HCT116 (cell line): ENCODE results near the gene SNX1. TPM values are rescaled to one million over a fixed set of nuclear protein-coding genes. Genes with fewer than 3 reads are reported as not detected.

Source experiments
- ATAC-seq: fragments of 200-7000 bp; cut with Tn5 transposase; 2 replicates; pipeline ENCODE4 v1.9.1; 2020; ENCODE audit warnings: mild to moderate bottlenecking, moderate library complexity
- BruUV-seq: library from RNA; stranded (reverse); fragments of 400-500 nt; replicated peaks from 2 replicates; lab custom pipeline; 2021; lab: Mats Ljungman, UMichigan
- CTCF ChIA-PET: fragments of 300-600 bp; sonication (Branson Sonifier 250); formaldehyde crosslinking; loops from one replicate; lab custom pipeline; 2021; ENCODE audit warnings: antibody characterized with exemption; lab: Charles Lee
- POLR2A ChIA-PET: fragments of 300-600, 350-600 bp; sonication (Branson Sonifier 250); formaldehyde crosslinking; loops from one replicate; lab custom pipeline; 2021; ENCODE audit warnings: antibody characterized with exemption; lab: Charles Lee
- RAD21 ChIA-PET, 2 experiments: fragments of 300-600 bp; sonication (Branson Sonifier 250); formaldehyde crosslinking; loops; one replicate each; lab custom pipeline; 2023; ENCODE audit warnings: low total read pairs in 2 of 2; ENCODE audit not compliant: uncharacterized antibody in 2 of 2, unreplicated experiment in 2 of 2, low non-redundant PET in 1 of 2; lab: Charles Lee
- DNase-seq: peaks from one replicate; pipeline ENCODE4 v3.0.0-alpha.2; 2010; ENCODE audit warnings: low read depth, low spot score
- H2AFZ ChIP-seq: fragments of 200-600 bp; shearing (Covaris generic), sonication (generic); 2 replicates; pipeline ENCODE4 v1.6.1; 2017; ENCODE audit warnings: low read depth, mixed run types, mixed read lengths, antibody characterized with exemption, low read length; ENCODE audit not compliant: poor library complexity, severe bottlenecking
- H3K27ac ChIP-seq: 2 replicates; pipeline ENCODE4 v1.5.1; 2012; ENCODE audit warnings: low read depth, low read length
- H3K27me3 ChIP-seq: fragments of 200-600 bp; sonication (generic); 2 replicates; pipeline ENCODE4 v1.6.1; 2016; ENCODE audit warnings: mixed run types, low read length, mixed read lengths; ENCODE audit not compliant: insufficient read depth
- H3K36me3 ChIP-seq, 2 experiments: fragments of 200-500 bp in 1 of 2; fragments of 200-600 bp in 1 of 2; sonication (Bioruptor generic) in 1 of 2; sonication (generic) in 1 of 2; 2 replicates each; pipeline versions ENCODE4 v1.5.1 to v1.6.1; 2014 to 2016; ENCODE audit warnings: low read length in 2 of 2, inconsistent platforms in 1 of 2, mixed read lengths in 1 of 2, mixed run types in 1 of 2; ENCODE audit not compliant: insufficient read depth in 2 of 2, control insufficient read depth in 1 of 2
- H3K4me1 ChIP-seq, 2 experiments: fragments of 200-600 bp in 1 of 2; sonication (generic) in 1 of 2; 2 replicates each; pipeline versions ENCODE4 v1.5.1 to v1.6.1; 2012 to 2017; ENCODE audit warnings: low read length in 2 of 2, inconsistent platforms in 1 of 2, mild to moderate bottlenecking in 1 of 2, mixed read lengths in 1 of 2, mixed run types in 1 of 2, moderate library complexity in 1 of 2; ENCODE audit not compliant: insufficient read depth in 2 of 2, control insufficient read depth in 1 of 2
- H3K4me2 ChIP-seq: fragments of 200-600 bp; sonication (generic); 2 replicates; pipeline ENCODE4 v1.6.1; 2017; ENCODE audit warnings: mixed run types, low read length, mixed read lengths
- H3K4me3 ChIP-seq, 2 experiments: fragments of 200-600 bp in 1 of 2; sonication (generic) in 1 of 2; replicated peaks in 1 of 2; 2 replicates each; pipeline ENCODE4 v1.5.1; 2011 to 2016; ENCODE audit warnings: low read length in 2 of 2, control low read depth in 1 of 2, low read depth in 1 of 2, mild to moderate bottlenecking in 1 of 2, mixed read lengths in 1 of 2, mixed run types in 1 of 2
- H3K79me2 ChIP-seq: fragments of 200-600 bp; sonication (generic); 2 replicates; pipeline ENCODE4 v1.6.1; 2017; ENCODE audit warnings: mild to moderate bottlenecking, mixed run types, low read length, moderate library complexity, mixed read lengths; ENCODE audit not compliant: insufficient read depth
- H3K9ac ChIP-seq: fragments of 200-600 bp; sonication (generic); 2 replicates; pipeline ENCODE4 v1.6.1; 2016; ENCODE audit warnings: low read length, mixed read lengths
- H3K9me2 ChIP-seq: fragments of 200-600 bp; sonication (generic), shearing (Covaris generic); 2 replicates; pipeline ENCODE4 v1.6.1; 2017; ENCODE audit warnings: mixed run types, mild to moderate bottlenecking, moderate library complexity; ENCODE audit not compliant: insufficient read depth
- H3K9me3 ChIP-seq, 2 experiments: fragments of 200-500 bp in 1 of 2; fragments of 200-600 bp in 1 of 2; sonication (Bioruptor generic) in 1 of 2; sonication (generic) in 1 of 2; 2 replicates each; pipeline ENCODE4 v1.6.1; 2014 to 2017; ENCODE audit warnings: low read length in 2 of 2, mixed read lengths in 2 of 2, inconsistent platforms in 1 of 2, low read depth in 1 of 2, mild to moderate bottlenecking in 1 of 2, mixed run types in 1 of 2, moderate library complexity in 1 of 2; ENCODE audit not compliant: control insufficient read depth in 1 of 2, insufficient read depth in 1 of 2
- H4K20me1 ChIP-seq: fragments of 200-600 bp; sonication (generic), shearing (Covaris generic); 2 replicates; pipeline ENCODE4 v1.6.1; 2017; ENCODE audit warnings: mixed run types, mild to moderate bottlenecking, moderate library complexity; ENCODE audit not compliant: insufficient read depth
- EZH2 ChIP-seq: fragments of 200-600 bp; sonication (generic); IDR thresholded peaks from 2 replicates; pipeline ENCODE4 v1.6.1; 2017; ENCODE audit warnings: antibody characterized with exemption, mixed run types
- JUND ChIP-seq: IDR thresholded peaks from 2 replicates; pipeline ENCODE4 v1.6.1; 2012
- POLR2AphosphoS5 ChIP-seq: IDR thresholded peaks from 2 replicates; pipeline ENCODE4 v1.6.1; 2011; ENCODE audit warnings: mild to moderate bottlenecking, low read depth, low read length, moderate library complexity
- SRF ChIP-seq: IDR thresholded peaks from 2 replicates; pipeline ENCODE4 v1.6.1; 2012; ENCODE audit warnings: low read depth
- intact Hi-C: fragments of 100-400 bp; cut with micrococcal nuclease; formaldehyde crosslinking; loops from 2 replicates; pipeline ENCODE4 v1.10.0; 2022
- total RNA-seq: library from RNA; stranded (reverse); gene quantifications from one replicate; pipeline ENCODE4 v1.2.1, GENCODE V29; 2021; ENCODE audit not compliant: unreplicated experiment
- TF ChIP-seq, protein P1 (sequence below): IDR thresholded peaks from 2 replicates; pipeline ENCODE4 v1.6.1; 2012
- TF ChIP-seq, protein P2 (sequence below): IDR thresholded peaks from 2 replicates; pipeline ENCODE4 v1.6.1; 2012
- TF ChIP-seq, protein P3 (sequence below), 3 experiments: fragments of 200-600 bp in 1 of 3; sonication (generic) in 1 of 3; IDR thresholded peaks in 2 of 3; conservative IDR thresholded peaks in 1 of 3; 2 replicates each; pipeline ENCODE4 v1.5.1; 2012 to 2017; ENCODE audit warnings: low read depth in 2 of 3, low read length in 2 of 3, antibody characterized with exemption in 1 of 3, borderline replicate concordance in 1 of 3, control low read depth in 1 of 3, mild to moderate bottlenecking in 1 of 3, mixed read lengths in 1 of 3, mixed run types in 1 of 3, moderate library complexity in 1 of 3; ENCODE audit not compliant: insufficient read depth in 1 of 3

The SNX1 gene
- total RNA-seq, 1 experiment from 2014 or later: 91.9 TPM

DNA sequence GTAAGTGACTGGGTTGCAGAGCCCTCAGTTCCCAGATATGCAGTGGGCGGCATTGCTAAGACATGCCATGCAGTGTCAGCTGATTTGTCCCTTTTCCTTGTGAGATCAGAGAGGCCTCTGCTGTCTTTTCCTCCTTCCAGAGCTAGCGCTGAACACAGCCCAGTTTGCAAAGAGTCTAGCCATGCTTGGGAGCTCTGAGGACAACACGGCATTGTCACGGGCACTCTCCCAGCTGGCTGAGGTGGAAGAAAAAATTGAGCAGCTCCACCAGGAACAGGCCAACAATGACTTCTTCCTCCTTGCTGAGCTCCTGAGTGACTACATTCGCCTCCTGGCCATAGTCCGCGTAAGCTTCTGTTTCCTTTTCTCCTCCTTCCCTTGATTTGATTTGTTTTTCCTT lies 35.8 kb downstream of the SNX1 start (continued):
- TF ChIP-seq, protein P1, sequence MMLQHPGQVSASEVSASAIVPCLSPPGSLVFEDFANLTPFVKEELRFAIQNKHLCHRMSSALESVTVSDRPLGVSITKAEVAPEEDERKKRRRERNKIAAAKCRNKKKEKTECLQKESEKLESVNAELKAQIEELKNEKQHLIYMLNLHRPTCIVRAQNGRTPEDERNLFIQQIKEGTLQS: no peak
- TF ChIP-seq, protein P2, sequence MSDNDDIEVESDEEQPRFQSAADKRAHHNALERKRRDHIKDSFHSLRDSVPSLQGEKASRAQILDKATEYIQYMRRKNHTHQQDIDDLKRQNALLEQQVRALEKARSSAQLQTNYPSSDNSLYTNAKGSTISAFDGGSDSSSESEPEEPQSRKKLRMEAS: no peak
- TF ChIP-seq POLR2AphosphoS5: no peak

DNA sequence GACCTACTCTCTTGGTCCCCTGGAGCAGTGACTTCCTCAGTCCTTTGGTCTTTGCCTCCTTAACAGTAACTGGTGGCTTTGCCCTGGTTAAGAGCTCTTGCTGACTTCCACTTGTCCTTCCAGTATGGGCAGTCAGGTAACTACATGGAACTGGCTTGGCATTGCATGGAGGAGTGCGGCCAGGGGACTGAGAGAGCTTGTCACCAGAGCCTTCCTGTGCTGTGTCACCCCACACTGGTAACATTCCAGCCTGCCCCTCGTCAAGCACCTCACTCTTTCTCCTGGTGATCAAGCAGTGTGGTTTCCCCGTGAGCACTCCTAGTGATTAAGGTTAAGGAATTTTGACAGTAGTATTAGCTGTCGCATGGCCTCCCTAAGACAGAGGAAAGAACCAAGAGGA lies 36.4 kb downstream of the SNX1 start:
- H3K9me3 ChIP-seq: no peaks in the 10 kb centered on the region
- H4K20me1 ChIP-seq: no peaks in the 10 kb centered on the region
- BruUV-seq: no TSS peak
- intact Hi-C loops: no loop called here
- no peaks in the 10 kb centered on the region for H3K79me2 ChIP-seq
- no peaks in the 10 kb centered on the region for H3K27me3 ChIP-seq
- DNase-seq (no peak), ATAC-seq (no peak)
- H3K36me3 ChIP-seq: peaks cover 52 to 61% of the 10 kb centered on the region in 2 experiments
- no peak overlapping the region for H3K9ac ChIP-seq
- H3K4me3 ChIP-seq: no peak overlapping the region
- ChIA-PET POLR2A (no interaction called here), RAD21 (no interaction called here), CTCF (no interaction called here)
- no peak overlapping the region for H3K27ac ChIP-seq
- TF ChIP-seq EZH2 (no peak), JUND (no peak), SRF (no peak)
- TF ChIP-seq, protein P3, sequence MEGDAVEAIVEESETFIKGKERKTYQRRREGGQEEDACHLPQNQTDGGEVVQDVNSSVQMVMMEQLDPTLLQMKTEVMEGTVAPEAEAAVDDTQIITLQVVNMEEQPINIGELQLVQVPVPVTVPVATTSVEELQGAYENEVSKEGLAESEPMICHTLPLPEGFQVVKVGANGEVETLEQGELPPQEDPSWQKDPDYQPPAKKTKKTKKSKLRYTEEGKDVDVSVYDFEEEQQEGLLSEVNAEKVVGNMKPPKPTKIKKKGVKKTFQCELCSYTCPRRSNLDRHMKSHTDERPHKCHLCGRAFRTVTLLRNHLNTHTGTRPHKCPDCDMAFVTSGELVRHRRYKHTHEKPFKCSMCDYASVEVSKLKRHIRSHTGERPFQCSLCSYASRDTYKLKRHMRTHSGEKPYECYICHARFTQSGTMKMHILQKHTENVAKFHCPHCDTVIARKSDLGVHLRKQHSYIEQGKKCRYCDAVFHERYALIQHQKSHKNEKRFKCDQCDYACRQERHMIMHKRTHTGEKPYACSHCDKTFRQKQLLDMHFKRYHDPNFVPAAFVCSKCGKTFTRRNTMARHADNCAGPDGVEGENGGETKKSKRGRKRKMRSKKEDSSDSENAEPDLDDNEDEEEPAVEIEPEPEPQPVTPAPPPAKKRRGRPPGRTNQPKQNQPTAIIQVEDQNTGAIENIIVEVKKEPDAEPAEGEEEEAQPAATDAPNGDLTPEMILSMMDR (IDR thresholded peaks at IDR 0.05 in 2 of 3, conservative IDR thresholded peaks at IDR 0.05 in 1 of 3; ENCODE audit: borderline replicate concordance in 1 of 3, insufficient read depth in 1 of 3, low read depth in 2 of 3, low read length in 2 of 3): no peak
- H2AFZ ChIP-seq: no peak overlapping the region
- H3K4me1 ChIP-seq: no peaks in the 10 kb centered on the region
- no peaks in the 10 kb centered on the region for H3K9me2 ChIP-seq
- no peak overlapping the region for H3K4me2 ChIP-seq
